HT1080 (cell line): ENCODE data around the gene DGKQ. TPM values are rescaled to one million over a fixed set of nuclear protein-coding genes. Genes with fewer than 3 reads are reported as not detected.

ENCODE experiments used
- DNase-seq: peaks from one replicate; pipeline ENCODE4 v3.0.0-alpha.2; 2015; ENCODE audit warnings: low read depth
- total RNA-seq: library from RNA; depleted of rRNA; stranded (reverse); fragments of >200 nt; shearing (Covaris generic); gene quantifications from 2 replicates; pipeline ENCODE4 v1.2.3, GENCODE V29; 2014

The DGKQ gene
- total RNA-seq, 1 experiment from 2014 or later, result 11.5 TPM

DNA sequence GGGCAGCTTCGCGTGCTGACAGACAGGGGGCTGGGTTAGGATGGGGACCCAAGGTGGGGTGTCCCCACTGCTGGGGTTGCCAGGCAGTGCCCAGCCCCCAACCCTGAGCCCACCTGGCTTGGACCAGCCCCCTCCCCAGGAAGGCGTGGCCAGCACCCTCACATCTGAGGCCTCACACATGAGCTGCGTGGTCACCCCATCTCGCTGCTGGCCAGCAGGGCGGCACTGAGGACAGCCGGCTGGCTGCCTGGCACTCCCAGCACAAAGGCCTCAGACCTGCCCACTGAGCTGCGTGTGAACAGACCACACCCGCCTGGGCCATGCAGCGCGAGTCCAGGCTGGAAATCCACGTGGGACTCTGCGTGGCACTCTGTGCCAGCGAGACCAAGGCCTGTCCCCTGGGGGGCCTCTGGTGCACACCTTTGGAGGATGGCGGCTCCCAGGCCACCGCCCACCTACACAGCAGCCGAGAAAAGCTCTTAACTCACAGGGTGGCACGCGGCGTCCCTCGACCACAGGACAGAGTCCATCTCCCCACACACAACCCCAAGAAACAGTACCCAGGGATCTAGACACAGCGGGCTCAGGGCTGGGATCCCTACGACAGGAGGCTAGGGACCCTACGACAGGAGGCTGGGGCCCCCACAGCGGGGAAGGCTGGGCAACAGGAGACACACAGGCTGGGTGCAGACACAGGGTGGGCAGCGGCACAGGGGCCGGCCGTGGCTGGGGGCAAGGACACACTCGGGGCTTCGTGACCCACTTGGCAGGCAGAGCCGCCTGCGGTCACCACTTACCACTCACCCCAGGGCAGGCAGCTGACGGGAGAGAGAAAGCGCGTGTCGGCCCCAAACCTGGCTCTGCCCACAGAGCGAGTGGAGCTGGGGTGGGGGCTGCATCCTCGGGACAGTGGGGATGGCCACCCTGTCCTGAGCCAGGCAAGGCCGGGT lies 9.8 kb downstream of the DGKQ start:
- DNase-seq, result no peak

DNA sequence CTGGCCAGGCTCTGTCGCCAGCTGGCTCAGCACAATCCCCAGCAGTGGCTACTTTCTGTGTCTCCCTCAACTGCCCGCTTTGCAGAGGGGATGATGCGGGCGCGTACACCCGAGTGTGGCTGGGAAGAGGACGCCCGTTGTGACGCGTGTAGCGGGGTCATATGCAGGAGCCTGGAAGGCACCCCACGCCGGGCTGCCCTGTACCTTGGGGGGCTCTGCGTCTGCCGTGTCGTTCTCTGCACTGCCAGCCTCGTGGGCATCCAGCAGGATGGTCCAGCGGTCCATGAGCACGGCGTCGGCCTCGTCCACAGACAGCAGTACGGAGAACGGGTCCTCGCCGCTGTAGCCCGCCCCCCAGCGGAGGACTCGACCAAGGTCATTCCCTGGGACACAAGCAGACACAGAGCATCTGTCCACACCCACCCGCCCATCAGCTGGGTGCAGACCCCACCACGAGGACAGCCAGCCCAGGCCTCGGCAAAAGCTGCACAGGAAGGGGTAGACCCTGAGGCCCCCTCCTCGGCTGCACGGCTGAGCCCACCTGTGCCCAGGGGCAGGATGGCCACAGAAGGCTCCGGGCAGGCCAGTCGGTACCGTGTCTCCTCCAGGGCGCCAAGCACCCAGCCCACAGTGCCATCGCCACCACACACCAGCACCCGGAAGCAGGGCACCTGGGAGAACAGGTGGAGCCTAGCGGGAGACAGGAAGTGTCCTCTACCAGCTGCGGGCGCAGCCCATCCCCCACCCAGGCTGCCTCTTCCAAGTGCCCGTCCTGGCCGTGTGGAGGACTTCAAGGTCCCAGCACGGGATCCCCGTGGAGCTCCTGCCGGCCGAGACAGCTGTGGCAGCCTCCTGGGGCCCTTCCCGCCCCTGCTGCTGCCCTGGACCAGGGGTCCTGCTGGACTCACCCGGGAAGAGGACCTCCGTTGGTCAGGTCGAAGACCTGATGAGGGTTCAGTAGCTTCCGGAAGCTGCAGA lies 10.8 kb downstream of the DGKQ start:
- DNase-seq, result no peak

DNA sequence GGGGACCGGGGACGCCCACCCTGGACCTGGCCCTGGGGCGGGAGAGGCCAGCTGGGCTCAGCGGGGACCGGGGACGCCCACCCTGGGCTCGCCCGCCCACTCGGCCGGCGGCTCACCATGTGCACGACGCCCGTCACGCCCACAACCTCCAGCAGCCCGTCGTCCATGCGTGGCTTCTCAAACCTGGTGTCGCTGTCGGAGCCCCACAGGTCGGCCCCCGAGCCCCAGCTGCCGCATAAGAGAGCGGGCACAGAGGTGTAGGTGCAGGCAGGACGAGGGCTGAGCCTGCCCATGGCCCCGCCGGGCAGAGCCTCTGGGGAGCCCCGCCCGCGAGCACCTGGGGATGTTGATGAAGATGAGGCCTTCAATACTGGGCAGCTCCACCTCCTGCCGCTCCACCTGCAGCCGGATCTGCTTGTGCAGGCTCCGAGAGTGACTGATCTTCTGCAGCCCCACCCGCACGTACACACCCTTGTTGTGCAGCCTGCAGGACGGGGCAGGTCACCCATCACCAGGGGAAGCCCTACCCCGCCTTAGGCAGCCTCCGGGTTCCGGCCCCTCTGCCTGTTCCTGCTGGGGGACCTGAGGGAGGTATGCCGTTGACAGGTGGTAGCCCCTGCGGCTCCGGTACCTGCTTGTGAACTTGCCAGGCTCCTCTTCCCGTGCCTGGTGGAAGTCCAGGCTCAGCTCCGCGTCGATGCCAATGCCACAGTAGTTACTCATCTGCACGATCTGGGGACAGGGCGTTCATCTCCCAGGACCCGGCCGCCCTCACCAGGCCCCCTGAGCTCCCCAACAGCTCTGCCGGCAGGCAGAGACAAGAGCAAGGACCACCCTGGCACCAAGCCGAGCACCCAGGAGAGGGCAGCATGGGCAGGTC lies 11.8 kb downstream of the DGKQ start:
- no peak for DNase-seq

DNA sequence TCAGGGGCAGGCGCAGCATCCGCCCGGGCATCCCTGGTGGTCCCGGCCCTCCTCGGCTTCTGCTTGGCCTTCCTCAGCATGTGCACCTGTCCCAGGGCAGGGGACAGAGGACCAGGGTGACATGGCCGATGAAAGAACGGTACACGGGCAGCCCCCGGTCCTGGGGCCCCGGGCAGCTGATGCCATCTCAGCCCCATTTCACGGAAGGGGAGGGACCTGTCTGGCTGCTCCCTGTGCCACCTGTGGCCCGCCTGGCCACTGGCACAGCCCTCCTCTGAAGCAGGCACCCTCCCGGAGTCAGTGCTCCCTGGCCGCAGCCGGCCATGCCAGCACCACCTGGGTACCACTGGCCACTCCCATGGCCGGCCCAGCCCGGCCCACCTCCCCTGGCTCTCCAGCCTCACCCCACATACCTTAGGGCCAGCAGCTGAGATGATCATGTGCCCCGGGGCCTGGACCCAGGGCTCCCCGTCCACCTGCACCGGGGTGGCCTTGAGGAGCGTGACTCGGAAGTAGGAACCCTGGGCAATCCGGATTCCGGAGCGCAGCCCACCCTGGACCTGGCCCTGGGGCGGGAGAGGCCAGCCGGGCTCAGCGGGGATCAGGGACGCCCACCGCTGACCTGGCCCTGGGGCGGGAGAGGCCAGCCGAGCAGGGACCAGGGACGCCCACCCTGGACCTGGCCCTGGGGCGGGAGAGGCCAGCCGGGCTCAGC lies 12.6 kb downstream of the DGKQ start:
- no peak for DNase-seq

- DNase-seq, result no peak
Observed at GRCh38 chr4:960140-960635, 13.2 kb downstream of the DGKQ start.

DNA sequence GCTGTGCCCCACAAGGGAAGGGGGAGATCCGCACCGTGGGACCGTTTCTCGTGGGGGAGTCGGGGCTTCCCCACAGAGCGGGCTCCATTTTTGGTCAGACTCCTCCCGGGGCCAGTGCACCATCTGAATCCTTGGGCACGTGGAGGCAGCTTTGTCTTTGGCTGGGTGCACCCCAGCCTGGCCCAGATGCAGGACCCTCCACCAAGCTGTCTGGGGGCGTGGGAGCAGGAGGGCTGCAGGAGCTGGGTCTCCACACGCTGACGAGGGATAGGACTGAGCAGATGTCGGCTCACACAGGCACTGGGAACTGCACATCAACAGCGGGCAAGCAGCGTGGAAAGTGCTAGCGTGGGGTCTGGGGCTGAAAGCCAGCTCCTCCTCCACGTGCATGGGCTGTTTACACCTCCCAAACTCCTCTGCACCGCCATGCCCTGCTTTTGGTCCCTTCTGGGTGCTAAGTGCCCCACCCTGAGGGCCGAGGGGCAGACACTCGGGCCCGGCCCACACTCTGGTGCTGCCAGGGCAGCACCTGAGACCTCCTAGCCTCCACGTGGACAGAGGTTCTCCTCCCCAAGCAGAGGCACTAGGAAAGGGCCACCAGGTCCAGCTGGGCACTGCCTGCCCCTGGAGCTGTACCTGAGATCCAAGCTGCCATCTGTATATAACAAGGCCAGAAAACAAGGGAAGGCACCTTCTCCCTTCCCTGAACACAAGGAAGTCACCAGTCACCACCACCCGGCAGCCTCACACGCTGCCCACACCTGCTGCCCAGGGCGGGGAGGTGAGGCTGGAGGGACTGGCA lies 13.8 kb downstream of the DGKQ start:
- no peak for DNase-seq

DNA sequence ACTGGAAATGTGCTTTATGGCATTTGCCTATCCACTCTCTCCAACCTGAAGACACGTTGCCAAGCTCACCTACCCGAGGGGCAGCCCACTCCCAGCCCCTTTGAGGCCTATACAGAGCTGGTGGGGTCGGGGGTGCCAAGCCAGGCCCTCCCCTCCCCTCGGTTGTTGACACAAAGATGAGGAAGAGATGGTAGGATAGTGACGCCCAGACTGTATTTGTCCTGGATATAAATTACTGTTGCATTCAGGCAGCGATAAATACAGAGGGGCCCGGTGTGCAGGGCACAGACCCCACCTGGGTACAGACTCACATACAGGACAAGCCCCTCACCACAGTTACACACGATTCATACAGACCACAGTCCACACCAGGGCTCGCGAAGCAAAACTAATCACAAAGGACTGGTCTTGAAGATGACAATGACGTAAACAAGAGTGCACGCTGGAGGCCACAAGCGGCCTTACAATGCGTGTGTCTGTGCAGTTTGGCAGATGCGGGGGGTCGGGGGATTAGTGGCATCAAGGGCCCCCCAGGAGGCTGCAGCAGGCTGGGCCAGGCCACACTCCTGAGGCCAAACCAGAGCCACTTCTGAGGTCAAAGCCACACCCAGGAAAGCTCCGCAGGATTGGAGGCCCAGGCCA lies 14.6 kb downstream of the DGKQ start:
- DNase-seq, result no peak

DNA sequence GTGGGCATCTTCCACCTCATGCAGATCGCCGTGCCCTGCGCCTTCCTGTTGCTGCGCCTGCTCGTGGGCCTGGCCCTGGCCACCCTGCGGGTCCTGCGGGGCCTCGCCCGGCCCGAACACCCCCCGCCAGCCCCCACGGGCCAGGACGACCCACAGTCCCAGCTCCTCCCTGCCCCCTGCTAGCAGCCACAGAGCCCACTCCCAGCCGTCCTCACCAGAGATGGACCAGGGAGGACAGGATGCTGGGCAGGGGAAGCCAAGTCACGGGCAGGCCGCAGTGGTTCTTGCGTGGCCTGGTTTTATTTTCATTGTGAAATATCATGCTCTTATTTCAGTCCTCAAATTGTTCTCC lies 15.1 kb downstream of the DGKQ start:
- no peak for DNase-seq

DNA sequence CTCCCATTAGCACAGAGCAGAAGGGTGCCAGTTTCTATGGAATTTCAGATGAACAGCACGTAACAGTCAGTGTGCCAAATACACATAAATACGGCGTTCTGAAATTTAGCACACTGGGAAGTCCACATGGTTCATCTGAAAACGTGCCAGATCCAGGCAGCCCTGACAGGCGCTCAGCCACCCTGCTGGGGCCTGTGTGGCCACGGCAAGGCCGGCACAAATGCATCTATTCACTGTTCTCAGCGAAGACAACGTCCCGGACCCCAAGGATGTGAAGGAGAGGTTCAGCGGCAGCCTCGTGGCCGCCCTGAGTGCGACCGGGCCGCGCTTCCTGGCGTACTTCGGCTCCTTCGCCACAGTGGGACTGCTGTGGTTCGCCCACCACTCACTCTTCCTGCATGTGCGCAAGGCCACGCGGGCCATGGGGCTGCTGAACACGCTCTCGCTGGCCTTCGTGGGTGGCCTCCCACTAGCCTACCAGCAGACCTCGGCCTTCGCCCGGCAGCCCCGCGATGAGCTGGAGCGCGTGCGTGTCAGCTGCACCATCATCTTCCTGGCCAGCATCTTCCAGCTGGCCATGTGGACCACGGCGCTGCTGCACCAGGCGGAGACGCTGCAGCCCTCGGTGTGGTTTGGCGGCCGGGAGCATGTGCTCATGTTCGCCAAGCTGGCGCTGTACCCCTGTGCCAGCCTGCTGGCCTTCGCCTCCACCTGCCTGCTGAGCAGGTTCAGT lies 15.6 kb downstream of the DGKQ start:
- DNase-seq, result no peak

- DNase-seq, result no peak
Observed at GRCh38 chr4:957231-957580, 16.2 kb downstream of the DGKQ start.

DNA sequence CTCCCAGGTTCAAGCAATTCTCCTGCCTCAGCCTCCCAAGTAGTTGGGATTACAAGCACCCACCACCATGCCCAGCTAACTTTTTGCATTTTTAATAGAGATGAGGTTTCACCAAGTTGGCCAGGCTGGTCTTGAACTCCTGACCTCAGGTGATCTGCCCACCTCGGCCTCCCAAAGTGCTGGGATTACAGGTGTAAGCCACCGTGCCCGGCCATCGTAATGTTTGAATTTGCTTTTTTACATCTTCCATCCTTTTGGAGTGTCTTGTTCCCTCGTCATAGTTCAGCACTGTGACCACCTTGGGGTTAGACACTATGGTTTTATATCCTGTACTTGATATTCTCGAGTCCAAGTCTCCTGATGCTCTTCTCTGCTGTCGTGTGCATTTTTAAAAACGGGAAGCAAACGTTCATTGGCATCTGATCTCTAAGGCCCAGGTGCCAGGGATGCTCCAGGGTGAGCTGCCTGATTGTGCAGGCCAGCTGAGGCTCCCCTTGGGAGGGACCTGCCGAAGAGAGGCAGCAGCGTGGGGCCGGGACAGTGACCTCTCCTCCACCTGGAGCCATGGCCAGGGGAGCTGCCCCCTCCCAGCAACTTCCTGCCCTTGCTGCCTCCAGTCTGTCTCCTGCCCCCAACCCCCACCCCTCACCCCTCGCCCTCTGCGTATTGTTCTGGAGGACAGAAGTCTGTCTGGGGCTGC lies 16.7 kb downstream of the DGKQ start:
- DNase-seq, result no peak

GRCh38 chr4:955931-956381 lies 17.4 kb downstream of the DGKQ start:
- no peak for DNase-seq

DNA sequence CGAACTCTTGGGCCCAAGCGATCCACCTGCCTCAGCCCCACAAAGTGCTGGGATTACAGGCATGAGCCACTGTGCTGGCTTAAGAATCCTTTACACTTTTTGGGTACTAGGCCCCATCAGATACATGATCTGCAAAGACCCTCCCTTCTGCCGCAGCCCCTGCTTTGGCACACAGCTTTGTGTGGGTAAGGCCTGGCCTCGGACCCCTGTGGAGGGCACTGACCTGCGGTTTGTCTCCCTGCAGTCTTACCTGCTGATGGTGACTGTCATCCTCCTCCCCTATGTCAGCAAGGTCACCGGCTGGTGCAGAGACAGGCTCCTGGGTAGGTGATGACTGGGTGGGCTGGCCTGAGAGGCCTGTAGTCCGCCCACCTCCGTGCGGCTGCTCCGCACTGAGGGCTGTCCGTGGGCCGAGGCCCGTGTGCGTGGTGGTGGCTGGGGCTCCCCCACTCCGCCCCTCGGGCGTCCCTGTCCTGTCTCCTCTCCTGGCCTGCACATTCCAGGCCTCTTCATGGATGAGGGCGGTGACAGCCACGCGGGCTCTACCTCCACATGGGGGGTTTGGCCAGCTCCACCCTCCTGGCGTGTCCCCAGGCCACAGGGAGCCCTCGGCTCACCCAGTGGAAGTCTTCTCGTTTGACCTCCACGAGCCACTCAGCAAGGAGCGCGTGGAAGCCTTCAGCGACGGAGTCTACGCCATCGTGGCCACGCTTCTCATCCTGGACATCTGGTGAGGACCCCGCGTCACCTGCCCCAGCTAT lies 18.0 kb downstream of the DGKQ start:
- no peak for DNase-seq

GRCh38 chr4:954211-955020 lies 19.0 kb downstream of the DGKQ start:
- no peak for DNase-seq

DNA sequence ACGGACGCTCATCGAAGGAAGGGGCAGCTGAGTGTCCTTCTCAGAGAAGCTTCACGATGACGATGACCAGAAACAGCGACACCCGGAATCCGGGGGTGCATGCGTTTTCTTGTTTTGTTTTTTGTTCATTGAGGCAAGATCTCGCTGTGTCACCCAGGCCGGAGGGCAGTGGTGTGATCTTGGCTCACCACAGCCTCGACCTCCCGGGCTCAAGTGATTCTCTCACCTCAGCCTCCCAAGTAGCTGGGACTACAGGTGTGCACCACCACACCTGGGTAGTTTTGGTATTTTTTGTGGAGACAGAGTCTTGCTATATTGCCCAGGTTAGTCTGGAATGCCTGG lies 19.8 kb downstream of the DGKQ start:
- no peak for DNase-seq
